GM18511 (cell line): ENCODE measurements around the gene MRPS15.

Experiments
- ATAC-seq: cut with Tn5 transposase; IDR thresholded peaks from one replicate; pipeline ENCODE4 v1.9.1; 2021; ENCODE audit warnings: mild to moderate bottlenecking, moderate library complexity; ENCODE audit not compliant: unreplicated experiment

The MRPS15 gene

GRCh38 chr1:36464605-36465393 lies 615 bp upstream of the MRPS15 start:
- ATAC-seq, result peak; percentile 42

GRCh38 chr1:36463463-36463802 lies 751 bp downstream of the MRPS15 start:
- no peak for ATAC-seq

- no peak for ATAC-seq
These were observed 5.3 kb downstream of the MRPS15 start for GRCh38 chr1:36458910-36459309.

GRCh38 chr1:36457691-36458090 lies 6.5 kb downstream of the MRPS15 start:
- no peak for ATAC-seq

GRCh38 chr1:36456391-36456928 lies 7.7 kb downstream of the MRPS15 start:
- no peak for ATAC-seq

- ATAC-seq, result no peak
These were observed 8.8 kb downstream of the MRPS15 start for GRCh38 chr1:36455386-36455785.

- ATAC-seq, result no peak
These were observed 10.4 kb downstream of the MRPS15 start for GRCh38 chr1:36453600-36454388.

- ATAC-seq, result no peak
These were observed 11.1 kb downstream of the MRPS15 start for GRCh38 chr1:36453051-36453450.

GRCh38 chr1:36450919-36451305 lies 13.3 kb downstream of the MRPS15 start:
- ATAC-seq, result no peak

- ATAC-seq, result peak; percentile 99
These were observed 13.8 kb downstream of the MRPS15 start, which contains the start of gene OSCP1 for GRCh38 chr1:36450270-36450918. Gene OSCP1 (minus strand): TSS chr1:36450451. CDS start chr1:36450369, 82 bp downstream.

GRCh38 chr1:36448530-36449056 lies 15.6 kb downstream of the MRPS15 start:
- ATAC-seq, result no peak

GRCh38 chr1:36447450-36447849 lies 16.7 kb downstream of the MRPS15 start:
- no peak for ATAC-seq

- ATAC-seq, result no peak
These were observed 17.4 kb downstream of the MRPS15 start for GRCh38 chr1:36446746-36447145.

GRCh38 chr1:36446271-36446670 lies 17.9 kb downstream of the MRPS15 start:
- ATAC-seq, result no peak

GRCh38 chr1:36443297-36443696 lies 20.9 kb downstream of the MRPS15 start:
- no peak for ATAC-seq

- no peak for ATAC-seq
These were observed 21.8 kb downstream of the MRPS15 start for GRCh38 chr1:36442337-36442736.

GRCh38 chr1:36440646-36441045 lies 23.5 kb downstream of the MRPS15 start:
- no peak for ATAC-seq

- ATAC-seq, result no peak
These were observed 24.1 kb downstream of the MRPS15 start for GRCh38 chr1:36440044-36440443.

- ATAC-seq, result no peak
These were observed 25.5 kb downstream of the MRPS15 start for GRCh38 chr1:36438715-36439114.

- ATAC-seq, result no peak
These were observed 27.4 kb downstream of the MRPS15 start for GRCh38 chr1:36436821-36437220.

GRCh38 chr1:36433102-36433501 lies 31.1 kb downstream of the MRPS15 start:
- no peak for ATAC-seq
